Occipital lobe (tissue), 2 donors: ENCODE measurements around the gene MYO3B. TPM values are rescaled to one million over a fixed set of nuclear protein-coding genes. Genes with fewer than 3 reads are reported as not detected.
"Not testable (repeated sequence)": the region's sequence is repeated elsewhere in the genome, so short reads cannot be mapped to it uniquely, and the experiment has no call there.

ENCODE experiments used
- DNase-seq: peaks from one replicate; lab custom pipeline; 2025; lab: John Stamatoyannopoulos, UW
- total RNA-seq: library from RNA; depleted of rRNA; stranded (reverse); fragments of >200 nt; gene quantifications from one replicate; pipeline ENCODE4 v1.2.3, GENCODE V29; 2014

Gene MYO3B
- total RNA-seq, 1 donor from 2014 or later = 0.16 TPM

DNA sequence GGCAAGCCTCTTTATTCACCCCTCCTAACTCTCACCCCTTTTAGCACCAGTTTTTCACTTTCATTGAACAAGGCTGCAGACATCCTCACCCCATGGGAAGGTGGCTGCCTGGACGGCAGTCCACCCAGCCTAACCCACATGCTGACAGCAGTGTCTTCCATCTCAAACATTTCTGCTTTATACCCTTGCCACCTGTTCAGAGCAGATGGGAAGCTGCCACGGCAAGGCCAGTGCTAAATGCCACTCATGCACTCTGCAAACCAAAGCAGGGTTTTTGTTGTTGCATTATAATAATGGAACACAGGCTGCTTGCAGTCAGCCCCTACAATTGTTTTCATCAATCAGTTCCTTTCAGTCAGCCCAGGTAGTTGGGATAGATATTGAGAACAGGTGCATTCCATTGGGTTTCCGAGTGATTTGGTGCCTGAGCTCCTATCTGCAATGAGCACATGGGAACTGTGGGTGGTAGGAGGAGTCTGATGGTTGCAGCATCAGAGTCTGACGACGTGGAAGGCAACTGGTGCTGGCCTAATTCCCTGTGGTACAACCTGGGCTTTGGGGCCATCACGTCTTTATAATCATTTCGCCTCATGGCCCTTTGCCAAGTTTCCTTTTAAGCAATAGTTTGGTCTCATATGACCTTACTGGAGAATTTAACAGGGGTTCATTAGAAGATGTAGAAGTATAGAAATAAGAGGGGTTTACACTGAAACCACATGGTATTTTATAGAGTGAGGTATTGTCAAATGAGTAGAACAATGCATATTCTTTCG, 284.7 kb downstream of the MYO3B start:
- DNase-seq = no peak

DNA sequence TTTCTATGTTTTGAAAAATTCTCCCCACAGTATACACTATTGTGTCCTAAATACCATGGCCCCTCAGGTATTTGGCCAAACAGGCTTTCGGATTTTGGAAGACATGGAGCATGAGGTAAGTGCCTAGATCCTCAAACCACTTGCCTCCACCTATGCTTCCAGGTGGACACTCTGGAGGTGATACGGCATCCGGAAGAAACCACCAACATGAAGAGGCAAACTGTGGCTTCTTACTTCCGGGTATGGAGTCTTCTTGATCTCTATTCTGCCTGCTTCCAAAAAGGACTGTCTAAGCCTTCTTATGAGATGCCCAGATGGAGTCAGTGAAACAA, 285.2 kb downstream of the MYO3B start:
- no peak for DNase-seq

DNA sequence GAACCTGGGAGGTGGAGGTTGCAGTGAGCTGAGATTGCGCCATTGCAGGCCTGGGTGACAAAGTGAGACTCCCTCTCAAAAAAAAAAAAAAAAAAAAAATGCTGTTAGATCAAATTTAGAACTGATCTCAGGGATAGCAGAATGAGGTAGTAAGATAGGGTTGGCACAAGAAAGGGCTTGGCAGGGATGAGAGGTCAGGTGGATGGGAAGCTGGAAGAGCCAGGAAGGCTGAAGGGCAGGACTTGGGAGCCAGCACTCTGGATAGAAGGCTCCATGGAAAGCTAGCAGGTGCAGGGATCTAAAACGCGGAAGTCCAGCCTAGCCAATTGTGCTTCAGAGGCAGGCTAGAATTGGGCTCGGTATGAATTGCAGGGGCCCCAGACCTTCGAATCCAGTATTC, 286.3 kb downstream of the MYO3B start:
- DNase-seq = no peak

DNA sequence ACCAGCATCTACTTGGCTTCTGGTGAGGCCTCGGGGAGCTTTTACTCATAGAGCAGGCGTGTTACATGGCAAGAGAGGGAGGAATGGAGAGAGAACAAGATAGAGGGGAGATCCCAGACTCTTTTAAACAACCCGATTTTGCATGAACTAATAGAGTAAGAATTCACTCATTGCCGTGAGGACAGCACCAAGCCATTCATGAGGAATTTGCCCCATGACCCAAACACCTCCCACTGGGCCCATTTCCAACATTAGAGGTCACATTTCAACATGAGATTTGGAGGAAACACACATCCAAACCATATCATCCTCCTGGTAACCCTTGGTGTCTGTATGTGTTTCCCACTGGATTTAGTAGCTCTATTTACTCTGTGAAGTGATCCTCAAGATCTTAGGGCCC, 287.3 kb downstream of the MYO3B start:
- DNase-seq = no peak

DNA sequence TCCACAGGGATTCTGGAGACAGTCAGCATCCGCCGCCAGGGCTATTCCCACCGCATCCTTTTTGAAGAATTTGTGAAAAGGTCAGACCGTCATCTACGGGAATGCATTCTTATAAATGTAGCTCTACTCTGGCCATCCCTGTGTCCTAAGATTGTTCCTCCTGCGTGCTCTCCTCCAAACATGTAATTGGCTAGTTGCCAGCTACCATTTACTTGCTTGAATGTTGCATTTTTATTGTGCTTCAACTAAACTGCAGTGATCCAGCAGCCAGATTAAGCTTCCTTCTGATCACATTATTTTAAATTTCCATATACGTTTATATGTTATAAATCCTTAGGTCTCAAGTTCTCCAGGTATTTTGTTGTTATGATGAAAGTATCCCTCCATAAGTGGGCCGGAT, 288.7 kb downstream of the MYO3B start:
- no peak for DNase-seq

DNA sequence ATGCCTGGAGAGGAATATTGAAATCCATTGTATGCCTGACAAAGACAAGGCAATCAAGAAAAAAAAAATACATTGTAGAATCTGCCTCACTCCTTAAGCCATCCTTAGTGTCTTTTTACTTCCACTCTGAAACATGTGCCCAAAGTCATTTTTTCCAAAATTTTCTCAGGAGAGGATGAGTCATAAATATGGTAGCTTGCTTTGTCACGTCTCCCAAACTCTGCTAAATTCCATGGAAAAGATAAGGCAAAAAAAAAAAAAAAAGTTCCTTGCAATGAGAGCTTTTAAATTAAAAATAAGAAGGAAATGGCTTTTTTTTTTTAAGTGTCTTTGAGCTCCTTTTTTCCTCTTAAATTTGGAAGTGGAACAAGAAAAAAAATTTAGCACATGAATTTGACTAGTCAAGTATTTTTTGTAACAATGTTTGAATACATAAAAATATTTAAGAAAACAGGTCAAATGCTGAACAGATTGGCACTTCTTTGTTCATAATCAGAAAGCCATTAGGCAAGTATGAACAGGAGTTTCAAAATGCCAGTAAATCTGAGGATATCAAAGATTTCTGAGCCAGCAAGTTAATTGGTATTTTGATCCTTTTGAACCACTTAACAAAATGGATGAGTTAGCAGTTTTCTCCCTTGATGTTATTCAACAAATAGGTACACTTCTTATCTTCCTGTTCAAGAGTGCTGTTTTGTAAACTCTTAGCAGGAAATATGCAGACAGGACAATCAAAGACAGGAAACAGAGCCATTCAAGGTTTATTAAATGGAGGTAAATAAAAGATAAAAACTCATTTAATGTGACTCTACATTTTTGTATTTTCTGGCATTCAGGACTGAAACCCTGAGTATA, 289.8 kb downstream of the MYO3B start:
- no peak for DNase-seq

DNA sequence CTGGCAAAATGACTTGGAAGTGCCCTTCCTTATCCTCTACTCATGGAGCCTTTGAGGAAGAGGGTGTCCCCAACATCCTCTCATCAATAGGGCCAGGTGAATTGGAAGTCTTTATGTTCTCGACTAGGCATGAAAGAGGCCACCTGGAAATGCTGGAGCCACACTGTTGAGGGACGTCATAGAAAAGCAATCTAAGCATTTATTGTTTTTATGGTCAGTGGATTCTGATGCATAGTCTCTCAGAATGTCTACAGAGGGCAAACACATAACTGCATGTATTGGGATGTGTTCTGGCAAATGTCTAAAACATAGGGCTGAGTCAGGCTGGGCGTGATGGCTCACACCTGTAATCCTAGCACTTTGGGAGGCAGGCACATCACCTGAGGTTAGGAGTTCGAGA, 290.6 kb downstream of the MYO3B start:
- no peak for DNase-seq

DNA sequence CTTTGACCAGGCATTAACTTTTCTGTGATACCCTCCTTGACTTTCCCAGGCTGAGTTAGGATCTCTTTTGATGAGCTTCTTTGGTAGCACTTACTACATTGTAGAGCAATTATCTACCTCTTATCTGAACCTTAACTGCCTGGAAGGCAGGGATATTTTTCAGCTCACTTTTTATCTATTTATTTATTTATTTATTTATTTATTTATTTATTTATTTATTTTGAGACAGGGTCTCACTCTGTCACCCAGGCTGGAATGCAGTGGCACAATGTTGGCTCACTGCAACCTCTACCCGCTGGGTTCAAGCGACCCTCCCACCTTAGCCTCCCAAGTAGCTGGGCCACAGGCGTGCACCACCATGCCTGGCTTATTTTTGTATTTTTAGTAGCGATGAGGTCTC, 294.6 kb downstream of the MYO3B start:
- not testable (repeated sequence) for DNase-seq

DNA sequence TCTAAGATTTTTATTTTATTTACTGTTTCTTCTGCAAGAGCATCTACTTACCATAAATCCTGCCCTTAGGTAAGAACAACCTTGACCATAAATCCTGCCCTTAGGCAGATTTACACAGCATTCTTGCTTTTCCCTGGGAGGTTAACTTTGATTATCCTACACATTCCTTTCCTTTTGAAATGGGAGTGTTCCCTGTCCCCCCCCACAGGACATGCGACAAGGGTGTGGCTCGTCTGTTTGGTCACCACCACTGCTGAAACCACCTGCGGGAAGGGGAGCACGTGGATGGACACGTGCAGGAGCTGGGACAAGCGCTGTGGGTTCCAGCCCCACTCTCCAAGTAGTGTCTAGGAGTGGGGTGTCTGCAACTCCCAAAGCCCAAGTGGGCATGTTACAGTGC, 297.9 kb downstream of the MYO3B start:
- no peak for DNase-seq

DNA sequence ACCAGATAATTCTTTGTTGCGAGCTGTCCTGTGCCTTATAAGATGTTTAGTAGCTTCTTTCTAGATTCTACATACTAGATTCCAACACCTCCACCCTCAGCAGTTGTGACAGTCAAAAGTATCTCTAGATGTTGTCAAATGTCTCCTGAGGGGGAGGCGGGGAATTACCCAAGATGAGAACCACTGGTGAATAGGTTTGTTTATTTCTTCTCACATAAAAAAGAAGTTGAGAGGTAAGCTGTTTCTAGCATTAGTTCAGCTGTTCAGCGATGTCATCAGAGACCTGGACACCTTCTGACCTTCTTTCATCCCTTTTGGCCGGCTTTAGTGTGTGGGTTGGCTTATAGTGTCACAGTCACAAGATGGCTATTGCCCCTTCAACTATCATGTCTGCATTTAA, 299.7 kb downstream of the MYO3B start:
- no peak for DNase-seq

DNA sequence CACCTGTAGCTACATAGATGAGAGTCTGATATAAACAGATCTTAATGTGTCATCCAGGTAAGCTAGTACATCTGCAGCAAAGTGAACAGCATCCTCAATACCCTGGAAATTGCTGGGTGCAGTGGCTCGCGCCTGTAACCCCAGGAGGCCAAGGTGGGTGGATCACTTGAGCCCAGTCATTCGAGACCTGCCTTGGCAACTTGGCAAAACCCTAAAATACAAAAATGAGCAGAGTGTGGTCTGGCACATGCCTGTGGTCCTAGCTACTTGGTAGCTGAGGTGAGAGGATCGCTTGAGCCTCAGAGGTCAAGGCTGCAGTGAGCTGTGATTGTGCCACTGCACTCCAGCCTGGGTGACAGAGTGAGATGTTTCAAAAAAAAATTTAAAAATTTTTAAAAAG, 303.3 kb downstream of the MYO3B start:
- DNase-seq = no peak

DNA sequence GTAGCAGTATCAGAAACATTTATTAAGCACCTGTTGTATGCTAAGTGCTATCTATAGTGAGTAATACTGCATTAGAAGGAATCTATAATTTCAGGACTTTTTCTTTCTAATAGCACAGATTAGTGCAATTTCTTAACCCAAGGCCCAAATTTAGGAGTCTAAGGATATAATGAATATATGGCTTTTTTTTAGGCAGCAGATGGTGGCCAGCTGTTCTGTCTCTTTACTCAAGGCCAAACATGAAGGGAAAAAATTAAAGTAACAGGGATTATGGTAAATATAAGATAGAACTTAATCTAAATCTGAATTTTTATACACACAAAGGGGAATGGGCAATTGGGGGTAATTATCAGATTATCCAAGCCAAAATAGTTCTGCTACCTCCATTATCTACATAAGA, 306.6 kb downstream of the MYO3B start:
- no peak for DNase-seq

DNA sequence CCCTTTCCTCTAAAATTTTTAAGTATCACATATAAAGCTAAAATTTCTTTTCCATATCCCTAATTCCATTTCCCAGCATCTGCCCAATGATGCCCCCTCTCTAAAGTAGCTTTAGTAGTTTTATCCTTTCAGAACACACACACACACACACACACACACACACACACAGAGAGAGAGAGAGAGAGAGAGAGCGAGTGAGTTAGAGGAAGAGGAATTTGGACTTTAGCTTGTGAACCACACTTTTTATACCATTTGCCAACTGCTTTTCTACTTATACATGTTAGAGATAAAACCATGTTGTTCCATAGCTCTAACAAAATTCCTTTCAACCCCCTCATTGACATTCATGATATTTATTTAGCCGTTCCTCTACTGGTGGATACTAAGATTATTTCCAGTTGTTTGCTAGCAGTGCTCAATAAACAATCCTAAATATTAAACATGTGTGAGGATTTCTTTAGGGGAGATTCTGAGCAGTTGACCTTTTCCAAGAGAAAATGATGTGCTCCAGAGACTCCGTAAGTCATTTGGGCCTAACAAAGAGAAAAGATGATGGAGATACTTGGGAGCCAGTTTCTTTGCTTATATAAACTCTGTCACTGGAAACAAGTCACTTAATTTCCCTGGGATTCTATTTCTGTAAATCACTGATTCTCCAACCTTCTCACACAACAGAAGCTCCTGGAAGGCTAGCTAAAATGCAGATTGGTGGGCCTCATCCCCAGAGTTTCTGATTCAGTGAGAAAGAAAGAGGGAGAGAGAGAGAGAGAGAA, 307.5 kb downstream of the MYO3B start:
- no peak for DNase-seq

DNA sequence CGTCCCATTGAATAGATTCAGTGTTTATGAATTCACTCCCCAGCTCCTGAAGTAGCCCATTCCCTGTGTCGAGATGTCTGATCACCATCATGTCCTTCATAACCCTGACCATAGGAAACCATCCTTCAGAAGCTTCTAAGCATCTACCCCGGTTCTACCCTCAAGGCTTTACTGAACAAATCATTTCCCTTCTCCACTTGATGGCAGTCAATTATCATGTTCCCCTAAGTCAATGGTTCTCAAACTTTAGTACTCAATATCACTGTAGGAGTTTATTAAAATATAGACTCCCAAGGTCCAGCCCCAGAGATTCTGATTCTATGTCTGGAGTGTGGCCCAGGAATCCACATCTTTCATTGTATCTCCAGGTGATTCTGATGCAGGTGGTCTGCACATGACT, 308.8 kb downstream of the MYO3B start:
- DNase-seq = no peak

DNA sequence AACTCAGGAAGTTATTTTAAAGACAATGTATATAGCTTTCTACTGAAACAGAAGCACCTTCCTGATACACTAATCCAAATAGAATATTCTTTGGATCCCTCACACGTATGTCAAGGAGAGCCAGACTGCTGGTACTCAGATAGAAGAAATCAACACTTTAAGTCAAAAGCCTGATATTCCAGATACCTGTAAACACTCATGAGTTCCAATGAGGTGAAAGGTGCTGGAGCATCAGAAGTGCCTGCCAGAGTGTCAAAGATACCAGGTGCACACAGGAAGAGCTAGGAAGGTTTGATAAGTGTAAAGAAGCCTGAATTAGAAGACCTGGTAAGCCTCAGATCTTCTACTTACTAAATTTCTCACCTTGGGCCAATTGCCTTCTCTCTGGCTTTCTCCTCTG, 310.9 kb downstream of the MYO3B start:
- DNase-seq = no peak

DNA sequence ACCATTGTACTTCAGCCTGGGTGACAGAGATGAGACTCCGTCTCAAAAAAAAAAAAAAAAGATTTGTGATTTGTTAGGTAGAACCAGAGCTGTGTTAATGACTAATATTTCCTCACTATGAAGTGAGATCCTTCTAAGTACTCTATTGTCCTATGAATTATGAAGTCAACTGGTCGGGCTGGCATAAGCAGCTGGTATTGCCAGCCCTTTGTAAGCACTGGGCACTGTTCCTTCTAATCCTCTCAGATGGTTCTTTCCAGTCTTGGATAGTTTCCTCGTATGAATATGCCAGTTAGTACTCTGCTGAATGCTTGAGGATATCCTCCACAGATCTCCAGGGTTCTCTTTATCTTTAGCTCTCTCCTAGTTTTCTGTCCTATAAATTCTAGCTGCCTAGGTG, 314.1 kb downstream of the MYO3B start:
- no peak for DNase-seq

DNA sequence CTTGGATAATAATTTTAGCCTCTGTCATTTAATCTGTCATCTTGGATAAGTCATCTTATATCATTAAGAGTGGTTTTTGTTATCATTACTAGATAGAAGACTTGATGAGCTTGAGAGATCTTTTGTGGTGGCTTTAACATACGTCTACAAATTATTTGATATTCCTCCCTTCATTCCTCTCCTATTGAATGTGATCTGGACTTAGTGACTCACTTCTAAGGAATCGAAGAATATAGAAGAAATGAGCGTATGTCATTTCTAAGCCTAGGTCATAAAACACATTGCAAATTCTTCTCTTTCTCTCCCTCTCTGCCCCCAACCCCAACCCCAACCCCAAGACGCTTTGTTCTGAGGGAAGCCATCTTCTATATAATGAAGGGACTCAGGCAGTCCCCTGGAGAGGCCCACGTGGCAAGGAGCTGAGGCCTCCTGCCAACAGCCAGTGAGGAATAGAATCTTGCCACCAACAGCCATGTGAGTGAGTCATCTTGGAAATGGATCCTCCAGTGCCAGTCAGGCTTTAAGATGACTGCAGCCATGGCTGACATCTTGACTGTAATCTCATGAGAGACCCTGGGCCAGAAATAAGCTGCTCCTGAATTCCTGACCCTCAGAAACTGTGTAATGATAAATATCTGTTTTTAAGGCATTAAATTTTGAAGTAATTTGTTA, 315.6 kb downstream of the MYO3B start:
- DNase-seq = no peak

DNA sequence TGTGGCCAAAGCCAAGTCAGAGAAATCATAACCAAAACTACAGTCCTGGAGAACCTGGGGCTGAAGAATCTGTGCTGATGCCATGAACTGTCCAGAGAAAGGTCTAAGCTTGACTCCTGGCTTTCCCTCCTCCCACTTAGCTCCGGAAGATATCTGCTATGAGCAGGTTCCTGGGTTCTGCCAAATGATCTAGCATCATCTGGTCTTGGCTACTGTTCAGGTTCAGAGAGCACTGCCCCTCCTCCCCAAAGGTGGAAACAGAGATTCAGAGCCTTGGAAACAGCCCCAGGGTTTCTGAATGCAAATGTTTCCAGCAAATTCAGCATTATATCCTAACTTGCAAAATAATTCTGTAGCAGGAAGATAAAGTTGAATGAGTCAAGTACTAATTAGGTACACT, 317.9 kb downstream of the MYO3B start:
- no peak for DNase-seq

DNA sequence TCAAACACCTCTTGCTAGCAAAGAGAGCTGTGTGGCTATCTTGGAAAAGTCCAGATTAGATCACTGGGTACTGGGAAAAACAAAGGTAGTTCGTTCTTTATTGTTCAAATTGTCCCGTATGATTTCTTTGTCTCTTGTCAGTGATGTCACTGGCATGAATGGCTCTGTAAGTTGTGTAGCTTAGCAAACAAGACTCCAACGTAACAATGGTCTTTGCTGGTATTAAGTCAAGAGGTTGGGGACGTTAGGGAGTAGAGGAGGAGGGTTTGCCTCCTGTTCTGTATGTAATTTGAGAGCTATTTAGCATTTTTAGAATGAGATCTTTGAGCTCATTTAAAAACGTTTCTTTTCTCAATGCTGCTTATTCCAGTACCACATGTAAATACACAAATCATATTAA, 320.7 kb downstream of the MYO3B start:
- DNase-seq = no peak

DNA sequence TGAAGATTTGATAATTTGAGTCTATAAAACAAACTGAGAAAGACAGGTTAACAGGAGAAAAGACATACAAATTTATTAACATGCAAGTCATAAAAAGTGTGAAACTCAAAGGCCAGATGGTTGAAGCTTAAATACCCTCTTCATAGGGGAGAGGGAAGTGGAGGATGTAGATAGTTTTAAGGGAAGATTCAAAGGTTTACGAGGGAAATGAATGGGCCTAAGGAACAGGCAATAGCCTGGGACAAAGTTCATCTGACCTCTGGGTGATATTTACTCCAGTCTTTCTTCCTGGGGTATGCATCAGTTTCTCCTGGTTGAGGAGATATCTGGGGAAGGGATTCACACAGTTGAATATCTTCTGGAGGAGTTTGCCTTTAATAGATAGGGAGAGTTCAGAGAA, 322.2 kb downstream of the MYO3B start:
- no peak for DNase-seq

DNA sequence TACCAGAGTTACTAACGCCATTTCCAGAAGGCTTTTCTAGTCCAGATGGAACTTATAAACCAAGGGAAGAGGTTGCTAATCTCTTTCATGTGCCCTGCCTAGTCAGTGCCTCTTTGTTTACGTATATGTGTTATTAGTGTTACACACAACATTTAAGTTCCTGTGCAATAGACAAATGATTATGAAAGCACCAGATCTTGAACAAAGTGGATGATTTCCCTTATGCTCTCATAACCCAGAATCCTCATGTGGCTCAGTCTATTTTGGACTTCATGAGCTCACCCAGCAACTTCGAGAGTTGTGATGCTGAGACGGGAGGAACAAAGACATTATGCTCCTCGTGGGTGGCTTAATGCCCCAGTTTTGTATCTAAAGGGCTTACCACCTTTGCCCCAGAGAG, 322.8 kb downstream of the MYO3B start:
- DNase-seq = peak; percentile 8
